Measurements from ENCODE around the gene C2orf81.
"Not testable (repeated sequence)": the region's sequence is repeated elsewhere in the genome, so short reads cannot be mapped to it uniquely, and the experiment has no call there.

C2orf81 gene

DNA sequence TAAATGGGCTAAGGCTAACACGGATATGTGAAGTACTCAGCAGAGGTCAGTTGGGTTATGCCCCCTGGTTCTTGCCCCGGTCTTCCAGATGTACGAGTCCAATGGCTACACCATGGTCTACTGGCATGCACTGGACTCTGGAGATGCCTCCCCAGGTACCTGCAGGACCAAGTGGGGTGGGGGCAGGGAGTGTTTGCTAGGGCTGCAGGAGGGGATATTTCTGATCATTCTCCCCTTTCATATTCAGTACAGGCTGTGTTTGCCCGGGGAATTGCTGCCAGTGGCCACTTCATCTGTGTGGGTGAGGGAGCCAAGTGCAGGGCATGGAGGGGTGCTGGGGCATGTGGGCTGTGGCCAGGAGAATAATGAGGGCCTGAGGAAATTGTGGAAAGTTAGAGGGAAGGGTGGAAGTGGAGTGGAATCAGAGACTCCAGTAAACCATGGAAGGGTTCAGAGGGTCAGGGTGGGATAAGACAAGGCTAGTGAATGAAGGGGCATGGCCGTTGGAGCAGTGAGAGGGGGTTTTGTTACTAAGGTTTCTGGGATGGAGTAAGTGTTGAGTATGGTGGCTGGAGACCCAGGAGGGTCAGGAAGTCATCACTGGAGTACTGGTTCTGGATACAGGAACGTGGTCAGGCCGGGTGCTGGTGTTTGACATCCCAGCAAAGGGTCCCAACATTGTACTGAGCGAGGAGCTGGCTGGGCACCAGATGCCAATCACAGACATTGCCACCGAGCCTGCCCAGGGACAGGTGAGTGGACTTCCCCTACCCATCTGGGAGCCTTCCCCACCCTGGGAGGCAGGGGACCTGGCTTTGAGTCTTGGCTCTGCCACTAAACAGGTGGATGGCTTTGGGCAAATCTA, 2.0 kb upstream of the C2orf81 start:
- no peak for FAIRE-seq

GRCh38 chr2:74420443-74421103, 846 bp downstream of the C2orf81 start:
- not testable (repeated sequence) for FAIRE-seq

- FAIRE-seq = no peak
Observed at GRCh38 chr2:74420006-74420405, 1.4 kb downstream of the C2orf81 start.

- no peak for FAIRE-seq
Observed at GRCh38 chr2:74419345-74419744, 2.1 kb downstream of the C2orf81 start.

DNA sequence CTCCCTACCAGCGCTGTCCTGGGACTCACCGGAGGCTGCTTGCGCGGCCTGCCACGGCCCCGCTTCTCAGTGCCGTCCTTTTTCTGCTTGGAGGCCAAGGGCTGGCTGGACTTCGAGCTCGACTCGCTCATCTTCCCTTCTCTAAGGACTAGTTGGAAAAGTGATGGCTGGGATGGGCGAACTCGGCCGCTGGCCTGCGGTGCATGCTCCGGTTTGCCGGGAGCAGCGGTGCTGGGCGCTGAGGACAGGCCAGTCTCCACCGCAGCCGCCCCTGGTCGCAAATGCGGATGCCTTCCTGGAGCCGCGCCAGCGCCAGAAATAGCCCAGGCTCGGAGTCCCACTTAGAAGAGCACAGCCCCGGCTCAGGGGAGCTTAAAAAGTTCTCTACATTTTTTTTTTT, 3.1 kb downstream of the C2orf81 start:
- no peak for FAIRE-seq

DNA sequence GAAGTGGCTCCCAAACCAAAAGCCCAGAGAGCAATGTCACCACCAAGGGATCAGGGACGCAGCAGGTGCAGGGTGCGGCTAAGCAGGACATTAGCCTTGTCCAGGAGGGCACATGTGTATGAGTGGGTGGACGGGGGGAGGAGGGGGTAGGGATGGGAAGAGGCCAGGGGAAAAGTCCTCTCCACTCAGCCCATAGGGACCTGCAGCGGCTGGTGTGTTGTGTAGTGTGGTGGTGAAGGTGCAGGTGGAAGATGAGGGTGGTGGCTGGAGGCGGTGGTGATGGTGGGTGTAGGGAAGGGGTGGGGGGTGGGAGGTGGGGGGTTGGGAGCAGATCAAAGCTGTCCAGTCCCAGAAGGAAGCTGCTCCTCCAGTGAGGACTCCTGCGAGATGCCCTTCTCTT, 3.7 kb downstream of the C2orf81 start:
- no peak for FAIRE-seq

GRCh38 chr2:74417197-74417596, 4.2 kb downstream of the C2orf81 start:
- no peak for FAIRE-seq

DNA sequence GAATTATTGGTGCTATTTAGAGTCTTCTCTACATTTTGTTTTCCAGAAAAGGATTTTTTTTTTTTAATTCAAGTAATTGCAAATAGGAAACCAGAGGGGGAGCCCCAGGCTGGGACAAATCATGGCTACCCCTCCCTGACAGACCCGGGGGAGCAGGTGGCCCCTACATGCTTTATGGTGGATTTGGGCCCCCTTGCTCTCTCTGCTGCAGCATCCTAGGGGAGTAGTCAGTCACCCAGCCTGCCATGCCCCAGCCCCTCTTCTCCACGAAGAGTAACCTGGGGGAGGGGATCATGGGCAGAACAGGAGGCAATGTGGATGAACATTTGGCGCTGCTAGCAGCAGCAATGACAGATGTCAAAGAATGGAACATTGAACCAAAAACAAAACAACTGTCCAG, 4.6 kb downstream of the C2orf81 start:
- no peak for FAIRE-seq

DNA sequence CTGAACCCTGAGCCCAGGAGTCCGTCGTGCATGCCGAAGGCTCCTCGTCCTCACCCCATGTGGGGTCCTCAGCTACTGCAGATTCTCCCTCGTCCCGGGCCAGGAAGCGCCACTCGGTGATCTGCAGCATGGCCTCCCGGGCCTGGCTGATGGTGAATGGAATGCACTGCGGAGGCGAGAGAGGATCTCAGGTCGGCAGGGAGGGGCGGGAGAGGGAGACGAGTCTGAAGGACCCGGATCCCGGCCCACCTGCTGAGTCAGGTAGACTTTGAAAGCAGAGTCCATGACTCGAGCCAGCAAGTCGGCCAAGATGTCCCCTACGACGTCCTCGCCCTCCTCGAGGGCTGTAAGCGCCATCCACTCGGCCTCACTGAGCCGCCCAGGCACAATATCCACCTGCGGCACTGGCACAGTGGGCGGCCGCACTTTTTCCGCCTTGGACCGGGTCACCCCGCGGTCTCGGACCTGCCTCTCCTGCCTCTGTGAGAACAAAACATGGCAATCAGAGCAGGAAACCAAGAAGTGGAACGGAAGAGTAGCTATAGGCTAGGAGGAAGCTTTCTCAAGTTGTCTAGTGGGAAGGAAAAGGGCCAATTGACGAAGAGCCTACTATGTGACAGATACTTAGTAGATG, 5.5 kb downstream of the C2orf81 start:
- FAIRE-seq = no peak

DNA sequence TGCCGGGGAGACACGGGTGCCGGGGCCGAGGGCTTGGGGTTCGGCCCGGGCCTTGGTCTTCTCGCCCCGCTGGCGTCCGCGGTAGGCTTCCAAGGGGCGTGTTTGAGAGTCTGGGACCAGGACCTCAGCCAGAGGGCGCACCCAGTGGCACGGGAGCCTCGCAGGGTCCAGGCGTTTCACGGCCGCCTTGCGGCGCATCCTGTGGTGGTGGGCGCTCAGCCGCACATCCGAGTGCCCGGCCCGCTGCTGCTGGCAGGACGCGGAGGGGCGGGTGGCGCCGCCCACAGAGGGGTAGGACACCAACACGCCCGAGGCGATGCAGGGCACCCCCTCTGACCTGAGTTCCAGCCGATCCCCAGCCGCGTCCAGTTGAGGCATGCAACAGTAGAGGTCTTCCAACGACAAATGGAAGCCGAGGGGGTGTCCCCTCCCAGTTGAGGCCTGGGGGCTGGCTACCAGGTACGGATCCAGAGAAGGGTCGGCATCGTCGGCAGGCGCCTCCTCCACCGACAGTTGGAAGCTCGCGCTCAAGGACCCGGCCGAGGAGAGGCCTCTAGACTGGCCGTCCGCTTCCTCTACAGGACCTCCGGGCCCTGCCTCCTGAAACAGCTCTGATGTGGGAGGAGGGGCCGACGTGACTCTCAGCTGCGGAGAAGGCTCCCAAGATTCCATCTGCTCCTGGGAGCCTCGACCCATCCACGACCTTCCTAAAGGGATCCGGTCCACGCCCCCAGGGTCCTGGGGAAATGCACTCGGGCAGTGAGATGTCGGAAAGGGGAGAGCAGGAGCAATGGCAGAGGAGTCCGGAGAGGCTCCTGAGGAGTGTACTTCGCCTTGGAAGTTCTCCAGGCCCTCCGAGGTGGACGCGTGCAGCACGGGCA, 6.3 kb downstream of the C2orf81 start:
- FAIRE-seq = no peak

DNA sequence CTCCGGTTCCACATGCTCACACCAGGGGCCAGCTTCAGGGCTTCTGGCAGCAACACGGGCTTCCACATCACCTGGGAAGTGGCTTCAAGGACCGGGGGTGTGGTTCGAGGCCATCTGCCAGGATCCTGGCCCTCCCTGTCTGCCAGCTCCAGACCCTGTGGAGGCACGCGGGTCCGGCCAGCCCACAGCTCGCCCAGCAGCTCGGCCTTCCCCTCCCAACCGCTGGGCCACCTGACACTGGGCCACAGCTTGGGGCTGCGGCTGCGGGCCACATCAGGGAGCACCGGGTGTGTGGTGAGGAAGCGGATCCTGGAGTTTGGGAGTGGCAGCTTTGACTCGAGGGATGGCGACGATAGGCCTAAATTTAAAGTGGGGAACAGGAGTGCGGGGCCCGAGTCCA, 7.0 kb downstream of the C2orf81 start:
- FAIRE-seq = no peak

DNA sequence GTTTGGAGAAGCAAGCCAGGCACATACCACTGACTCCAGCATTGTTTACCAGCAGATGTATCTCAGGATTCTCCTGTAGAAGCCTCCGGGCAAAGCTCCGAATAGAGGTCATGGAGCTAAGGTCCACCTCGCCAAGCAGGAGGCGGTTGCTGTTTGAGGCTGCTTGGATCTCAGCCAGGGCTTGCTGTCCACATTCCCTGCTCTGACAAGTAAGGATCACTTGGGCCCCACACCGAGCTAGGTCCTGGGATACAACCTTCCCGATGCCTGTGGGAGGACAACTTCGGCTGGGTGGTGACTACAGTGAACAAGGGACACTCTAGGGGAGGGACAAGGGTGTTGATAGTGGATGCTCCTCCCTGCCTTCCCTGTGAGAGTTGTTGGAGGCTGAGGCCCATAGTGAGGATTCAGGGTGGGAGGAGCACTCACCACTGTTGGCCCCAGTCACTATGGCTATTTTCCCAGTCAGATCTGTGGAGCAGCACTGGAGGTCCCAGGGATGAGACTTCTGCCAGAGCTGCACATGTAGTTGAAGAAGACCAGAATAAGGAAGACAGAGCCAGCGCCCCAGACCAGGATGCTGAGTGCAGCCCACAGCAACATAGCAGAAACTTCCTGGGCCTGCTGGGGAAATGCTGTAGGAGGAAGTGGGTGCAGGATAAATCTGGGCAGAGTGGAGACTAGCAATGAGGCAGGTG, 8.3 kb downstream of the C2orf81 start:
- FAIRE-seq = no peak

DNA sequence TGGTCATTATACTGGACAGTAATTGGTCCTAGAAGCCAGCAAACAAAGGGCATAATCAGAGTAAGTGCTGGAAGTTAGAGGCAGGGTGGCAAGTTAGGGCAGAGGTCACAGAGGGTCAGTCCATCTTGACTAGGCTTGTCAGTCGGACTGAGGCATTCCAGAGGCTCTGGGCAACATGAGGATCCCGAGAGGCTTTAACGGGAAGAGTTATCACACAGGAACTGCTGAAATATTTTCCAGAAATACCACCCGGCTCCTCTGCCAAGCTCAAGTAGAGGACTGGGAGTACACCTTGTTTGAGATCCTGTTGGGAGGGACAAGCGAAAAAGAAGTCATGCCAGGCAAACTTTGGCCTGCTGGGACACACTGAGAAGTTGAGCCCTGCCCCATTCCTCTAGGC, 13.7 kb downstream of the C2orf81 start:
- no peak for FAIRE-seq

DNA sequence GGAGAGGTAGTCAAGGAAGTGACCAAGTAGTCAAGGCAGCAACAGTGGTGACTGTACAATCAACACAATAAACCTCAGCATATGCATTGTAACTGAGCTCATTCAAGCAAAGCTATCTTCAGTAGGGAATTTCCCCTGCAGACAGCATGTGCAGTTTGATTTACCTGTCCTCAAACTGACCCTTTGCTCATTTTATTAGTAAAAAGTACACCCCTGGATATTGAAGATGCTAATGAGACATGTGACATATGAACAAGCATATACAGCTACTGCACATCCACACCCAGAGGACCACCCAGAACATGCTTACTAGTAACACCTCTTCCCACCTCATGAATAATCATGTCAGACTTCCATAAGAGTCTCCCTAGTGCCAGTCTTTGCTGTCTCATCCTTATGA, 15.4 kb downstream of the C2orf81 start:
- FAIRE-seq = no peak

DNA sequence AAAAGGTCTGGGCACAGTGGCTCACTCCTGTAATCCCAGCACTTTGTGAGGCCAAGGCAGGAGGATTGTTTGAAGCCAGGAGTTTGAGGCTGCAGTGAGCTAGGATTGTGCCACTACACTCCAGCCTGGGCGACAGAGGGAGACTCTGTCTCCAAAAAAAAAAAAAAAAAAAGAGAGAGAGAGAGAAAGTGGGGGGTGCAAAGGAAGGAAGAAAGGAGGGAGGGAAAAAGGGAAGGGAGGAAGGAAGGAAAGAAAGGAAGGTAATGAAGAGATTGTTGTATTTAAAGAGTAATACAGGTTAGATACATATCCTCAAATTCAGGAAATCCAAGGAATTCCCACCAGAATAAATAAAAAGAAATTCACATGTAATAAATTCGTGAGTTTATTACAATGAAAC, 19.5 kb downstream of the C2orf81 start:
- FAIRE-seq = no peak

DNA sequence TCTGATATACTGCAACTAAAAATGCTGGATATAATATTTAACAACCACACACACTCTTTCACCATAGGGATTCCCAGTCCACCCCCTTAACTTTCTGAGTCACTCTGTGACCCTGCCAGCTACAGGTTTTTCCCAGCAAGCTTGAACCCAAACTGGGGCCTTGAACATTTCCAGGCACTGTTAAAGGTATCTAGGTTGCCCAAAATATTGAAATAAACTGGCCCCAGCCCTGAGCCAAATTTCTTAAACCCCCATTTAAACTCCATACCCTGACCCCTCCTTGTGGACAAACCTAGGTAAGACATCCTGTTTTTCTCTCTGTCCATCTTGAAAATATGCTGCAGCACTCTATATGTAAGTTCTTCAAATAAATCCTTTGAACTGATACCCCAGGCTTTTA, 21.6 kb downstream of the C2orf81 start:
- peak; percentile 84 for FAIRE-seq

GRCh38 chr2:74396149-74396548, 25.3 kb downstream of the C2orf81 start:
- FAIRE-seq = no peak

- FAIRE-seq = no peak
Observed at GRCh38 chr2:74393525-74393924, 27.9 kb downstream of the C2orf81 start.

DNA sequence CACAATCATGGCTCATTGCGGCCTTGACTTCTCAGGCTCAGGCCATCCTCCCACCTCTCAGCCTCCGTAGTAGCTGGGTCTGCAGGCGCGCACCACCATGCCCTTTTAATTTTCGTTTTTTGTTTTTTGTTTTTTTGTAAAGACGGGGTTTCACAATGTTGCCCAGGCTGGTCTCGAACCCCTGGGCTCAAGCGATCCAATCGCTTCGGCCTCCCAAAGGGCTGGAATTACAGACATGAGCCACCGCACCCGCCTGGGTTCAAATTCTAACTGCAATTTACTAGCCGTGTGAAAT, 29.0 kb downstream of the C2orf81 start:
- FAIRE-seq = no peak

DNA sequence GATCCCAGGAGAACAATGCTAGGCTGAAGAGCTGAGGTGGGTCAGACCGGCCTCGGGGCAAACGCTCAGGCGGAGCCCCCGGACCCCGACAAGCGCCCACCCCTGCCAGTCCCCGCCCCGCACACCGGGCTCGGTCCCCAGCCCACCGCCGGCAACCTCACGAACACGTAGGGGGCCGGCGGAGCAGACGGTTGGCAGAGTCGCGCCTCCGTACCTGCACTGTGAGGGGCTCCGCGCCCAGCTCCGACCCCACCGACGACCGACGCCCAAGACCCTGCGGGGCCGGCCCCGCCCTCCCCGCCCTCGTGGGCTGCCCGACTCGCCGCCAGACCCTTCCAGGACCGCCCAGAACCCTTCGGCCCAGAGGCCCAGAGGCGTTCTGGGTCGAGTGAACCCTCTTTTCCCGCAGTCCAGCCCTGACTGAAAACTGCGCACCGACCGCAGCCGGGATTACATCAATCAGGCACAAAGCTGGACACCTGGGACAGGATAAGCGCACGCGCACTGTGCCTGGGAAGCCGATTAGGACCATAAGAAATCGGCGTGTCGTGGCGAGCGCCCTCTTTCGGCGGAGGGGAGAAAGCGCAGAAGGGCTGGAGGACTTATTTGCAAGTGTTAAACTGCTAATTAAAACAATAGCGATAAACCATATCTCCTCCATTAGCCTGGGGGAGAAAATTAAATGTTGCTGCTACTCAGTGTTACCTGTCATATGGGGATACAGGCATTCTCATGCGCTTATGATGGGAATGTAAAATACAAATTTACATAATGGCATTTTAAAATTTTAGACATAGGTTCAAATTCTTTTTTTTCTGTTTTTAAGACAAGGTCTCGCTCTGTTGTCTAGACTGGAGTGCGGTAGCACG, 29.6 kb downstream of the C2orf81 start:
- peak; percentile 93 for FAIRE-seq

- no peak for FAIRE-seq
Observed at GRCh38 chr2:74391209-74391579, 30.2 kb downstream of the C2orf81 start.

DNA sequence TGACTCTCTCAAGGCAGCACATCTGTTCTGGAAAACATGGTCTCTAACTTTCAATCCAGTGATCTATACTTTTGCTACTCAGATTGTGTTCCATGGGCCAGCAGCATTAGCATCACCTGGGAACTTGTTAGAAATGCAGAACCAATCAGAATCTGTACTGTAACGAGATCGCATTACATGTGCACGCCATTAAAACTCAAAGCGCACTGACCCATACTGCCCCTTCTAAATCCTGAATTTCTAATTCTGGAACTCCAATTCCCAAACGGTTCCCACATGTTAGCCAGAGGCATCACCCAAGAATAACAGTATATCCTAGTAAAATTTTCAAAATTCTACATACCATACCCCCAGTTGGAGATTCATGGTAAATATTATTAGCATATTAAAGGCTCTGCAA, 30.8 kb downstream of the C2orf81 start:
- FAIRE-seq = no peak
